NOMO-1 (cell line): ENCODE data around the gene INHBB.

Source experiments
- DNase-seq, 2 experiments: peaks; one replicate each; lab custom pipeline; 2025; ENCODE audit not compliant: unreplicated experiment in 2 of 2; lab: John Stamatoyannopoulos, UW

The INHBB gene

DNA sequence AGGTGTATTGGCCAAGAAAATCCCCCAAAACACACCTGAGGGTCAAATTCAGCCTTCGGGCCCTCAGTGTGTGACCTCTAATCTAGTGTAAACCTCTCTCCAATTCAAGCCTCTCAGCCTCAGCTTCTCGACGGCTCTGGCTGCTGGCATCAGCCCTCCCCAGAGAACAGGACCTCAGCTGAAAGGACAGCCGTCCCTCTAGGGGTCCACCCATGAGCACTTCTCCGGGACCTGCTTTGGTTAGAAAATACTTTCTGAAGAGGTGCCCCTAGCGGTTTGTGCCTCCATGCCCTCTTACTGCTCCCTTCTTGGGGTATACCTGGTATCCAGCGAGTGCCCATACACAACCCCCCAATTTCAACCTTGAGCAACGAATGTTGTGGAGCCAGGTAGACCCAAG lies 48.8 kb downstream of the INHBB start:
- DNase-seq = no peak

- no peak for DNase-seq
Measured at GRCh38 chr2:120395221-120396012, 49.5 kb downstream of the INHBB start.

- DNase-seq = no peak
Measured at GRCh38 chr2:120396013-120396860, 50.3 kb downstream of the INHBB start.

DNA sequence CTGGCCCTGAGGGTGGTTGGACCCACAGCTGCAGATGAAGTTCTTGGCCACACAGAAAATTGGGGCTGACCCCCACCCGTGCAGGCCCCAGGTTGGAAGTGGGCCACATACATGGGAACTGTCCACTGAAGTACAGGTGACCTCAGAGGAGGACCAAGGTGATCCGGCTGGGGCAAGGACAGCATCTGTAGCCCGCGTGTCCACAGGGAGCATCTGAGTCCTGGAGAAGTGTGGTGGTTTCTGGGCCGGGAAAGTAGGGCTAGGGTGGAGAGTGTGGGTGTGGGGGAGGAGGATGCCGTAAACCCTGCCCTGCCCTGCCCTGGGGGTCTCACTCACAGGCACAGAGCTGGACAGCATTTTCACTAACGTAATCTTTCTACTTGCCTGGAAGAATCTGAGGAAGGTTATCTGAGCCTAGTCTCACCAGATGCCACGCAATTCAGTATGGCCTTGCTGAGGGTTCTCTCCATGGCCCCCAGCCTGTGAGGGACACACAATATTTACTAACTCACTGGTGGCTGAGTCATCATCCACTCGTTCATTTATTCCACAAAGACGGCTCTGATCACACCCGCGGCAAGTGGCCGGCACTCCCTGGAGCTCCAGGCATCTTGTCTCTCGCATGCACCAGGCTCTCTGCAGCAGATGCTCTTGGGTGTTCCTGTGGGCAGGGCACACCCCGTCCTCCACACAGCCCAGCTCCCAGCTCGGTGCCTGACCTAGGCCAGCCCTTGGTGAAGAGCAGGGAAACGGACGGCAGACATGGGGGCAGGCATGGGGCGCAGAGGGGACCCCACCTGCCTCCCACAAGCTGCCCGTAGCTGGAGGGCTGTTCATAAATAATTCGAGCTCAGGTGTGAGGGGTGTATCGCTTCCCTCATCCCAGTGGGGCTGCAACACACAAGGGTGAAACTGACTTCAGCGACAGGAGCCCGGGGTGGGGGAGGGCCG lies 51.2 kb downstream of the INHBB start:
- DNase-seq = no peak

DNA sequence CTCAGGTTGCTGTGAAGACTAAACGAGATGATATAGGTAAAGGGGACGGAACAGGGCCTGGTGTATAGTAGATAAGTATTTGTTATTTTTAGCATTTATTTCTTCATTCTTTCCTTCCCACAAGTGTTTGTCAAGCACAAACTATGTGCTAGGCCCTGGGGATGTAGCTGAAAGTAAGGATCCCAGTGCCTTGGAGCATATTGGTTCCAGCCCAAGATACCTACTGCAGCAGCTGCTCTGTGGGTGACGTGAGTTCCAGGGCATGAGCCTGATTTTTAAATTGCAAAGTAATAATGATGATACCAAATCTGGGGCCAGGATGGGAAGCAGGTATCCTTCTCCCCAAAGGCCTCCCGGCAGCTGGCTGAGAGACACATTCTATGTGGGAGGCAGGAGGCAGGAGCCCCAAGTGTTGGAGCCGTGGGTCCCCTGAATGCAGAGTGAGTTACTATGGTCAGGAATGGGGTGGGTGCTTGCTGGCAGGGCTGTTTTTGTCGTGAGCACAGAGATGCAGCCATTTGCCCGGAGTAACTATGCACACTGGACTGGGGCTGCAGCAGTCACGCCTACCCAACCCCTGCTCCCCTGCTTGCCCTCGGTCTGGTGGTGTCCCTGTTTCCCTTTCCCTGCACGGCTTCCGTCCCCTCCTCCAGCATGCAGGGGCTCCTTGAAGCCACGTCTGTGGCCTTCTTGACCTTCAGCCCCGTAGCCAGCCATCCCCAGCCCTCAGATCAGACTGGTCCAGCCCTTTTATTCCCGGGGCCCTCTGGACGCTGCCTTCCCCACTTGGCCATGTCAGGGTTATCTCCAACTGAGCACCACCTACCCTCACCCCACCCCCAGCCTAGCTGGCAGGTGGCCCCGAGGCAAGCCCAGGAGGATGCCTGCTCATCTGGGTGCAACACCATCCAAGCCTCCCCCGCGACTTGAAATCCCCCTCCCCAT lies 52.4 kb downstream of the INHBB start:
- no peak for DNase-seq

- no peak for DNase-seq
Measured at GRCh38 chr2:120398996-120399888, 53.3 kb downstream of the INHBB start.

DNA sequence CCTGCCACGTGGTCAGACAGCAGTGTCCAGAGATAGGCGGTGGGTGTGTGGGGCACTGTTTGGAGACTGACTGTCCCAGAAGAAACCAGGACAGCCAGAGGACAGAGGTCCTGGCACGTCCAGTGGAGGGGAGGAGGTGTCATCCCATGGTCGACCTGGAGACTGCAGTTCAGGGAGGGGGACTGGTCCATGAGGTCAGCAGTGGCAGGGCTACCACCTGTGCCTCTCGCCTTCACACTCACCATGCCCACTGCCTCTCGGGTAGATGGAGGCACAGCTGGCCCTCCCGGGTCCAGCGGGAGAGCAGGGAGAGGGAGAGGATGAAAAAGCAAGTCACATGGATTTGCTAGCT lies 53.9 kb downstream of the INHBB start:
- no peak for DNase-seq

GRCh38 chr2:120400551-120400950 lies 54.6 kb downstream of the INHBB start:
- DNase-seq = no peak
